Measurements from ENCODE around the gene CHST13.

Gene CHST13

DNA sequence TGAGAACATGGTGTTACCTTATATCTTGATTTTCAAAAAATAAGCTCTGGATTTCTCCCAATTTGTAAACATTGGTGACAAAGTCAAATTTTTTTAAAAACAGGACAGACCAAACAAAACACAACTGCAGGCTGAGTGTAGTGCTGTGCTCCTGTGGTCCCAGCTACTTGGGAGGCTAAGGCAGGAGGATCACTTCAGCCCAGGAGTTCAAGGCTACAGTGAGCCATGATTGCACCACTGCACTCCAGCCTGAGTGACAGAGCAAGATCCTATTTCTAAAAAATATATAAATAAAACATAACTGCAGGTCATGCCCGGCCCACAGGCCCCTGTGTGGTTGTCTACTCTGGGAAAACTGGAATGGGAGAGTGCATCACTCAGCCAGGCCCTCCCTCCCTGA lies 44.3 kb upstream of the CHST13 start:
- TF ChIP-seq, protein P1, sequence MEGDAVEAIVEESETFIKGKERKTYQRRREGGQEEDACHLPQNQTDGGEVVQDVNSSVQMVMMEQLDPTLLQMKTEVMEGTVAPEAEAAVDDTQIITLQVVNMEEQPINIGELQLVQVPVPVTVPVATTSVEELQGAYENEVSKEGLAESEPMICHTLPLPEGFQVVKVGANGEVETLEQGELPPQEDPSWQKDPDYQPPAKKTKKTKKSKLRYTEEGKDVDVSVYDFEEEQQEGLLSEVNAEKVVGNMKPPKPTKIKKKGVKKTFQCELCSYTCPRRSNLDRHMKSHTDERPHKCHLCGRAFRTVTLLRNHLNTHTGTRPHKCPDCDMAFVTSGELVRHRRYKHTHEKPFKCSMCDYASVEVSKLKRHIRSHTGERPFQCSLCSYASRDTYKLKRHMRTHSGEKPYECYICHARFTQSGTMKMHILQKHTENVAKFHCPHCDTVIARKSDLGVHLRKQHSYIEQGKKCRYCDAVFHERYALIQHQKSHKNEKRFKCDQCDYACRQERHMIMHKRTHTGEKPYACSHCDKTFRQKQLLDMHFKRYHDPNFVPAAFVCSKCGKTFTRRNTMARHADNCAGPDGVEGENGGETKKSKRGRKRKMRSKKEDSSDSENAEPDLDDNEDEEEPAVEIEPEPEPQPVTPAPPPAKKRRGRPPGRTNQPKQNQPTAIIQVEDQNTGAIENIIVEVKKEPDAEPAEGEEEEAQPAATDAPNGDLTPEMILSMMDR (IDR thresholded peaks at IDR 0.05): no peak

GRCh38 chr3:126480206-126480605 lies 43.7 kb upstream of the CHST13 start:
- TF ChIP-seq, protein P1 (IDR thresholded peaks at IDR 0.05): no peak

GRCh38 chr3:126480861-126481260 lies 43.1 kb upstream of the CHST13 start:
- TF ChIP-seq, protein P1 (IDR thresholded peaks at IDR 0.05): no peak

GRCh38 chr3:126481808-126482502 lies 42.0 kb upstream of the CHST13 start:
- TF ChIP-seq, protein P1 (IDR thresholded peaks at IDR 0.05): no peak

DNA sequence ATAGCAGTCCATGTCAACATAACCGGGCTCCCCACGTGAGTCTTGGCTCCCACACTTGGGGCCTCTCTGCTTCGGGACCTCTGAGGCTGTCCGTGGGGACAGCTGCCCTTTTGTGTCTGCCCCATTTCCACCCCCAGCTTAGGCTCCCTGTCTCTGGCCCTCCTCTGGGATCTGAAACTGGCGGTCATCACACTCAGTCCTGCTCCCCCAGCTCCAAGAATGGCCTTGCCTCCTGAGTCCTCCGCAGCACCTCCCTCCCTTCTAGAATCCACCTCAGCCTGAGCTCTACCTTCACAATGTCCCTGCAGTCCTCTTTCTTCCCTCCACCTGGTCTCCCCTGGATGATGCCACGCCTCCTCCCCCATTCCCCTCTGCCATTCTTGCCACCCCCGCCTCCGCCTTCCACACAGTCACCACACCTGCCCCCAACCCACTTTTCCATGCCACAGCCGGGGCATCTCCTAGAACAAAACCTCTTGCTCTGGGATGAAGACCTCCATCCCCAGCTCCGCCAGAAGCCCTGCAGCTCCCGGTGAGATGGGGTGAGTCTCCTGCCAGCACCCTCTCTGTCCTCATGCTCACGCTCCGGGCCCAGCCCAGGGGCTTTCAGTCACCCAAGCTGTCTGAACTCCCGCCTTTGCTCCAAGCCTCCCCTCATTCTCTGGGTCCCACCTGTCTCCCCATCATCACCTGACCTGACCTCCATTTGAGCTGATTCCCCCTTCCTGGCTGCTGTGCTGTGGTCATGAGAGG lies 41.3 kb upstream of the CHST13 start:
- TF ChIP-seq, protein P1 (IDR thresholded peaks at IDR 0.05): no peak

DNA sequence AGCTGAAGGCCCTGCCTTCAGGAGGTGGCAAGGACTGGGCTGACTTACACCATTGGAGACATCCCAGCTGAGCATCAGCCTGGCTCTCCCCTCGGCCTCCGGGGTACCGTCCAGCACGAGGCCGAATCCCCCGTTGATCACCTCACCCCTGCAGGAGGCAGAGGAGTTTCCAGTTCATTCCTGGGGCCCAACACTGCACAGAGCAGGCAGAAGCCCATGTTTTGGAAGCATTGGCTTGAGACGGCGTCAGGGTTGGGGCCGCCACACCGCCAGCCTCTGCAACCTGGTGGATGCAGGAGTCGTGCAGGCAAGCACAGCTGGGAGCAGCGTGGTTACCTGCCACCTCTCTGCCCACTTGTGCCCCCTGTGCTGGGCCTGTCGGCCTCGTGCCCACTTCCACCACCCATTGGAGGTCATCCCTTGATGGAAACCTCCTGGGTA lies 40.6 kb upstream of the CHST13 start:
- TF ChIP-seq, protein P1 (IDR thresholded peaks at IDR 0.05): no peak

GRCh38 chr3:126484148-126484547 lies 39.8 kb upstream of the CHST13 start:
- TF ChIP-seq, protein P1 (IDR thresholded peaks at IDR 0.05): no peak

All from LNCAP (cell line).